Right ventricle myocardium inferior (tissue), 1 donor: ENCODE data around the gene TP53I13. TPM values are rescaled to one million over a fixed set of nuclear protein-coding genes. Genes with fewer than 3 reads are reported as not detected.

ENCODE experiments used
- ATAC-seq: fragments of 200-7000 bp; cut with Tn5 transposase; one replicate; pipeline ENCODE4 v1.9.1; 2020; ENCODE audit warnings: mild to moderate bottlenecking, moderate library complexity
- DNase-seq: peaks from one replicate; pipeline ENCODE4 v3.0.0; 2021; ENCODE audit errors: missing footprints
- intact Hi-C: fragments of 100-400 bp; cut with DNase I; formaldehyde crosslinking; loops from one replicate; pipeline ENCODE4 v1.11.0; 2022
- total RNA-seq: library from RNA; stranded (reverse); fragmentation: NEBNext Ultra II Directional; extraction: Animal tissue kit (Norgen Biotek cat#: 25700); gene quantifications from one replicate; pipeline ENCODE4 v1.2.1, GENCODE V29; 2021
- donor health status: DM: no; HTN: yes; CAD: no; lungs with severe emphysema.

TP53I13 gene
- total RNA-seq, 1 donor from 2014 or later: 38.8 TPM

GRCh38 chr17:29620271-29620670, 51.8 kb downstream of the TP53I13 start:
- intact Hi-C loops: loop anchor here (2.0 to 5.0 kb wide), 2 partner anchors 17 to 142 kb away; no protein-coding TSS in a partner anchor
- DNase-seq (no peak), ATAC-seq (no peak)

GRCh38 chr17:29620779-29621500, 52.4 kb downstream of the TP53I13 start:
- DNase-seq (no peak), ATAC-seq (no peak)
- intact Hi-C loops: loop anchor here (2.0 to 5.0 kb wide), 2 partner anchors 16 to 141 kb away; no protein-coding TSS in a partner anchor

DNA sequence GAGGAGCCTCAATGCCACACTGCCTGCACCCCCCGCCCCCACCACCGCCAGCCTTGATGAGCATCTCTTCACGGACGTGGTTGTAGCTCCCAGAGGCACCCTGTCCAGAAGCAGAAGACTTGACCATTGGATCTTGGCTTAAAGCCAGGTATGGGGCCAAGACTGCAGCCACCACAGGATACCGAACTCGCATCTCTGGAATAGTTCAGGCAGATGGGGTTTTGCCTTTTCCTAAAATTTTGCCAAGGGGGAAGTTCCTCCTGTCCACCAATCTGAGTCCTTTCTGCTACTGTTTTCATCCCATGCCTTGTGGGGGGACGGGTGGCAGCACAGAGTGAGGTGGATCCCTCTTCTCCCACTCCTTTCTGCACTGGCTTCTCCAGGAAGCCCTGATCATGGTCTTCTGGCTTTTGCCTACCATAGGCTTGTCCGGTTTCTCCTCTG, 53.3 kb downstream of the TP53I13 start:
- intact Hi-C loops: loop anchor here (2.0 to 5.0 kb wide), 2 partner anchors 15 to 141 kb away; no protein-coding TSS in a partner anchor
- DNase-seq: no peak
- ATAC-seq: no peak

Other genes starting within 250 kb of the TP53I13 start
- gene TAOK1, start 178.3 kb upstream of the TP53I13 start, total RNA-seq: 45.1 TPM
- gene ABHD15, start 1.7 kb upstream of the TP53I13 start, total RNA-seq: 7.1 TPM
- 33.0 TPM for gene GIT1, start 20.9 kb downstream of the TP53I13 start, total RNA-seq
- gene ANKRD13B, start 24.4 kb downstream of the TP53I13 start, total RNA-seq: 9.2 TPM
- gene CORO6, start 54.2 kb downstream of the TP53I13 start, total RNA-seq: 93.2 TPM